GM10266 (cell line): ENCODE measurements around the gene CCT2.

Experiments
- DNase-seq: peaks from one replicate; pipeline ENCODE4 v3.0.0; 2012; ENCODE audit errors: extremely low spot score
- TF ChIP-seq, protein P1 (sequence below): IDR thresholded peaks from 2 replicates; pipeline ENCODE4 v1.5.1; 2012; ENCODE audit warnings: mild to moderate bottlenecking, low read depth; ENCODE audit not compliant: control insufficient read depth, insufficient read depth; ENCODE audit errors: missing control alignments

Gene CCT2

DNA sequence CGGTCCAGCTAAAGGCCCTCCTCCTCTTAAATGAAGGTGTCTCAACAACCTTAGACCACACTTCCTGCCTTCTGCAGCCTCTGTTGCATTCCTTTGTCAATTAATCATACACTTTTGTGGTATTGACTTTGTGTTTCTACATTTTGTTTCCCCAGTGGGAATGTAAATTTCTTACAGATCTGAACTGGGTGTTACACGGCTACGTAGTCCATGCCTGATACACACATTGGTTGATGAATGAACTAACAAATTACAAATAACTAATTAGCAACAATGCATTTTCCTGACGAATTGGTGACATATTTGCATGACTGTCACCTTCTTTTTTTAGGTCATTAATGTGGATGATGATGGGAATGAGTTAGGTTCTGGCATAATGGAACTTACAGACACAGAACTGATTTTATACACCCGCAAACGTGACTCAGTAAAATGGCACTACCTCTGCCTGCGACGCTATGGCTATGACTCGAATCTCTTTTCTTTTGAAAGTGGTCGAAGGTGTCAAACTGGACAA lies 15.2 kb upstream of the CCT2 start:
- no peak for DNase-seq
- TF ChIP-seq, protein P1, sequence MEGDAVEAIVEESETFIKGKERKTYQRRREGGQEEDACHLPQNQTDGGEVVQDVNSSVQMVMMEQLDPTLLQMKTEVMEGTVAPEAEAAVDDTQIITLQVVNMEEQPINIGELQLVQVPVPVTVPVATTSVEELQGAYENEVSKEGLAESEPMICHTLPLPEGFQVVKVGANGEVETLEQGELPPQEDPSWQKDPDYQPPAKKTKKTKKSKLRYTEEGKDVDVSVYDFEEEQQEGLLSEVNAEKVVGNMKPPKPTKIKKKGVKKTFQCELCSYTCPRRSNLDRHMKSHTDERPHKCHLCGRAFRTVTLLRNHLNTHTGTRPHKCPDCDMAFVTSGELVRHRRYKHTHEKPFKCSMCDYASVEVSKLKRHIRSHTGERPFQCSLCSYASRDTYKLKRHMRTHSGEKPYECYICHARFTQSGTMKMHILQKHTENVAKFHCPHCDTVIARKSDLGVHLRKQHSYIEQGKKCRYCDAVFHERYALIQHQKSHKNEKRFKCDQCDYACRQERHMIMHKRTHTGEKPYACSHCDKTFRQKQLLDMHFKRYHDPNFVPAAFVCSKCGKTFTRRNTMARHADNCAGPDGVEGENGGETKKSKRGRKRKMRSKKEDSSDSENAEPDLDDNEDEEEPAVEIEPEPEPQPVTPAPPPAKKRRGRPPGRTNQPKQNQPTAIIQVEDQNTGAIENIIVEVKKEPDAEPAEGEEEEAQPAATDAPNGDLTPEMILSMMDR, result no peak

DNA sequence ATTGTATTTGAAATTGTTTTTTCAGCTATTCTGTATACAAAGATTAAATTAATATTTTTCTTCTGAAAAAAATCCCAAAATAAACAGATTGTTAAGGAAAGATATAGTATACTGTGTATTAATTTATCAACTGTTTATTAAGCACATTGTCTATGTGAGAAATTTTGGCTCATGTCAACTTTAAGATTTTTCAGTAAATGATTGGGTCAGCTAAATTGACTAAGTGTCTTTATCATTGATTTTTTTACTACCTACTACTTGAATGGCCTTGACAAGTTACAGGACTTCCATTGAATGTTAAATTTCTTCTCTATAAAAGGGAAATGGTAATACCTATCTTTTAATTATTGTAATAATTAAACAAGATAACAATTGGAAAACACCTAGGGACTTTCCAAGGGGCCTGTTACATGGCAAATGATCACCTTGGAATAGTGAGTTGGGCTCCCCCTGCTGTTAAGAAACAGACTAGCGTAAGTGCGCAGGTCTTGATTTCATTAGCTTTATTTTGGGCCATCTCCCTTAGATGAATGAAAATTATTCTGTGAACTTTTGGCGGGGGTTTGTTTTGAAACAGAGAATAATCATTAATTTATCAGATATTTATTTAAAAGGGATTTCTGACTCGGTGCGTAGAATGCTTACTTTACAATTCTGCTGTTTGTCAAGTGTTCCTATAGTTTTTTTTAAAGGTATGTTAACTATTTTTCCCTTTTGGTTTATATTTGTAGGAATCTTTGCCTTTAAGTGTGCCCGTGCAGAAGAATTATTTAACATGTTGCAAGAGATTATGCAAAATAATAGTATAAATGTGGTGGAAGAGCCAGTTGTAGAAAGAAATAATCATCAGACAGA lies 14.5 kb upstream of the CCT2 start:
- TF ChIP-seq, protein P1, result peak; percentile 76
- DNase-seq, result peak; percentile 47

DNA sequence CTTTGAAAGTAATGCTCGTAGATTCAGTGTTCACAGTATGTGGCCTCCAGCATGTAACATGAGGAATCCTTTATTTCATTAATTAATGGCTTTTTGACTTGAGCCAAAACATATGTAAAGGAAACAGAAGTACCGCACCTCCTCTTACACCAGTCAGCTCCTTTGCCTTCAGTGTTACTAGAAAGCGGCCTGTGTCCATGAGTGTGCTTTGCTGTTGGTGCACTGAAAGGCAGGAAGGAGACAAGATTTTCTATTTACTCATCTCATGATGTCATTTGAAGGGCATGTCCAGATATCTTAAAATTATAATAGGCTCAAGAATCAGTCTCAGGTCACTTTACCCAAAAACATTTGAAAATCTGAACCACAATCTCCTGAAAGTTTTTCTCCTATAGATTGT lies 9.9 kb upstream of the CCT2 start:
- TF ChIP-seq, protein P1, result no peak
- no peak for DNase-seq

DNA sequence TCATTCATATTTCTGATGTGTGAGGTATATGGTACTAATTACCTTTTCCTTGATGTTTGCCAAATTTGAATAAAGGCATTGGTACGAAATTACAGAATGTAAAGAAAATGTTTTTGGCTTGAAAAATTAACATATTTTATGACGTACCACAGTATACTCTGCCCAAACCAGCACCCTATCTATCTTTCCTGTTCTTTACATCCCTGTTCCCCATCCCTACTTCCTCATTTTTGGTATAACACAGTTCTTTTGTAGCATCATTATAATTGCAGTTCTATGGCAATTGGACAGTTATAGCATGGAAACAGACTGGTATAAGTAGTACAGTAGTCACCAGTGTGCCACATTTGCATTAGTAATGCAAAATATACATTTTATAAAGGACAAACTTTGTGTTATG lies 7.0 kb upstream of the CCT2 start:
- no peak for DNase-seq
- TF ChIP-seq, protein P1, result no peak

DNA sequence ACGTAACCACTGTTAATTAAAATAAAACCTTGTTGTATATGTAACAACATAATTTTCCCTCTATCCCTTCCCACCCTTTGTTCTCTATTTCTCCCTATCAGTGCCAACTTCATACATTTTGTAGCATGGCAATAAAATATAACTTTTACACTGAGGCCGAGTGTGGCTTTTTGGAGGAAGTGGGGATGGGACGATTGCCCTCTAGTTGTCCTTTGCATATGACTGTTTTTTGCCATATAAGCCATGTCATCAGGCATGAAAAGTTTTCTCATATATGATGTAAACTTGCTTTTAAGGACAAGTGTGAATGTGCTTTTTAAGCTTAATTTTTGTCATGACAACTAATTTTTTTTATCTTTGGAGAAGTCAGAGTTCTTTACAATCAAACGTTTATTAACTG lies 6.2 kb upstream of the CCT2 start:
- no peak for DNase-seq
- TF ChIP-seq, protein P1, result no peak

DNA sequence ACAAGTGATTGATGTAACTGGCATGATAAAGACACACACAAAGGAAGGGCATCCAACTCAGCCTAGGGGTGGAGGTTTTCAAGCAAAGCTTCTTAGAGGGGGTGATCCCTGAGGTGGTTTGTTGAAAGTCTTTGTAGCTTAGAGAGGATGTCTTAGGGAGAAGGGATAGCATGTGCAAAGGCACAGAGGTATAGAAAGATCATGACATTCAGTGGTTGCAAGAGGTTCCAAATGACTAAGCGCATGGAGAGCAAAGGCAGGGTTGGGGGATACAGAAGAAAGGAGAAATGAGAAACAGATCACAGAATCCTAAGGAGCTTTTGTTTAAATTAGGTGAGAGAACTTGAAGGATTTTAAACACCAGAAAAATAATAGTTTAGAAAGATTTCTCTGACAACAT lies 5.2 kb upstream of the CCT2 start:
- DNase-seq, result no peak
- TF ChIP-seq, protein P1, result no peak

DNA sequence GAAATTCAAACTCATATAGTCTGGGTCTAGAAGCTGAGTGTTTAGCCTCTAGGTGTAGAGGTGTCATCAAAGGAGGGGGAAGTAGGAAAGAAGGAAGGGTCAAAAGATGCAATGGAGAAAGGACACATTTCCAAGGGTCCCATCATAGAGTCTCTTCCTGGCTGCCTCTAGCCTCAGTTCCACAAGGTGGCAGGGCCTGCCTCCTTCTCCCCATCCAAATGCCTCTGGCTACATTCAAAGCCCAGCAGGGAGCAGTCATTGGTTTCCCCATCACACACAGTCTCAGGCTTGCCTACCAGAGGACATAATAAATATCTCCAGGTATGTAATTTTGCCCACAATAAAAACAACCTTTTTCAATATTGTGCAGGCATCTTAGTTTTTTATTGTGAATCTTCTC lies 2.1 kb upstream of the CCT2 start:
- no peak for DNase-seq
- TF ChIP-seq, protein P1, result no peak
